Measurements from ENCODE around the gene NRG3.

The NRG3 gene

GRCh38 chr10:82468453-82468852 is 593.5 kb downstream of the NRG3 start:
- DNase-seq (ENCODE audit: low read depth in 2 of 2), result no peak

GRCh38 chr10:82472406-82473335 is 597.7 kb downstream of the NRG3 start:
- DNase-seq (ENCODE audit: low read depth in 2 of 2), result no peak

- no peak for DNase-seq (ENCODE audit: low read depth in 2 of 2)
These were observed 602.8 kb downstream of the NRG3 start for GRCh38 chr10:82477776-82478175.

- DNase-seq (ENCODE audit: low read depth in 2 of 2), result no peak
These were observed 617.7 kb downstream of the NRG3 start for GRCh38 chr10:82492647-82493046.

GRCh38 chr10:82496114-82496513 is 621.1 kb downstream of the NRG3 start:
- DNase-seq (ENCODE audit: low read depth in 2 of 2), result no peak

GRCh38 chr10:82497439-82497838 is 622.4 kb downstream of the NRG3 start:
- DNase-seq (ENCODE audit: low read depth in 2 of 2), result no peak

GRCh38 chr10:82498976-82499375 is 624.0 kb downstream of the NRG3 start:
- DNase-seq (ENCODE audit: low read depth in 2 of 2), result no peak

- no peak for DNase-seq (ENCODE audit: low read depth in 2 of 2)
These were observed 630.0 kb downstream of the NRG3 start for GRCh38 chr10:82505009-82505408.

- no peak for DNase-seq (ENCODE audit: low read depth in 2 of 2)
These were observed 631.8 kb downstream of the NRG3 start for GRCh38 chr10:82506680-82507376.

- no peak for DNase-seq (ENCODE audit: low read depth in 2 of 2)
These were observed 640.3 kb downstream of the NRG3 start for GRCh38 chr10:82515256-82515655.

GRCh38 chr10:82529062-82529461 is 654.1 kb downstream of the NRG3 start:
- no peak for DNase-seq (ENCODE audit: low read depth in 2 of 2)

GRCh38 chr10:82535457-82535856 is 660.5 kb downstream of the NRG3 start:
- no peak for DNase-seq (ENCODE audit: low read depth in 2 of 2)

GRCh38 chr10:82536668-82537067 is 661.7 kb downstream of the NRG3 start:
- no peak for DNase-seq (ENCODE audit: low read depth in 2 of 2)

- DNase-seq (ENCODE audit: low read depth in 2 of 2), result no peak
These were observed 663.3 kb downstream of the NRG3 start for GRCh38 chr10:82538272-82538671.

GRCh38 chr10:82543631-82544030 is 668.6 kb downstream of the NRG3 start:
- no peak for DNase-seq (ENCODE audit: low read depth in 2 of 2)

- DNase-seq (ENCODE audit: low read depth in 2 of 2), result no peak
These were observed 669.4 kb downstream of the NRG3 start for GRCh38 chr10:82544377-82544776.

- DNase-seq (ENCODE audit: low read depth in 2 of 2), result no peak
These were observed 676.5 kb downstream of the NRG3 start for GRCh38 chr10:82551506-82551905.

- no peak for DNase-seq (ENCODE audit: low read depth in 2 of 2)
These were observed 677.3 kb downstream of the NRG3 start for GRCh38 chr10:82552267-82552666.

GRCh38 chr10:82554381-82554780 is 679.4 kb downstream of the NRG3 start:
- no peak for DNase-seq (ENCODE audit: low read depth in 2 of 2)

- DNase-seq (ENCODE audit: low read depth in 2 of 2), result no peak
These were observed 683.1 kb downstream of the NRG3 start for GRCh38 chr10:82558014-82558607.

GRCh38 chr10:82564353-82565196 is 689.6 kb downstream of the NRG3 start:
- no peak for DNase-seq (ENCODE audit: low read depth in 2 of 2)

- DNase-seq (ENCODE audit: low read depth in 2 of 2), result no peak
These were observed 690.2 kb downstream of the NRG3 start for GRCh38 chr10:82565197-82565575.

Data from stimulated activated CD8-positive, alpha-beta memory T cell treated with anti-CD3 and anti-CD28 coated beads, Interleukin-2, amount 100 ng/mL, for 1 hour (primary cell).